ENCODE measurements around the gene DGUOK. TPM values are rescaled to one million over a fixed set of nuclear protein-coding genes. Genes with fewer than 3 reads are reported as not detected.
A peak's percentile ranks its signal among the peaks of the same experiment; 100 is the strongest.

DGUOK gene
- total RNA-seq, 1 experiment from 2014 or later: 100 TPM

DNA sequence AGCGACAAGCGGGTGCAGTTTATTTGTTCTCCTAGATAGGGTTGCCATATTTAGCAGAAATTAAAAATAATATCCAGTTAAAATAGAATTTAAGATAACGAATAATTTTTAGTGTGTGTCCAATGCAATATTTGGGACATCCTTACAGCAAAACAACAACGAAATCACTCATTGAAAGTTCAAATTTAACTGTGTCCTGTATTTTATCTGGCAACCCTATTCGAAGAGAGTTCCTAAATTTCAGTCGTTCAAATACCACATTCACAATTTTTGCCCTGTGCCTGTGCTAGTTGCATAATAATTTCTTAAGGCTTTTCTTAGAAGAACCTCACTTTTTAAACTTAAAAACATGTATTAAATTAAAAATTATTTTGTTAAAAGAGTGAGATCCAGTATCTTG is 664 bp downstream of the DGUOK start:
- CTCF ChIA-PET: no interaction called here
- DNase-seq (ENCODE audit: low read depth, low spot score) (no peak), ATAC-seq (no peak)
- Histone ChIP-seq H3K9me3 (ENCODE audit: control insufficient read depth in 1 of 2, insufficient read depth in 1 of 2, low read depth in 1 of 2, low read length in 2 of 2) (no peaks in the 10 kb centered on the region), H3K9ac (ENCODE audit: low read length) (peak overlapping the region; percentile 96), H3K27ac (ENCODE audit: low read depth, low read length) (peak overlapping the region; percentile 62), H3K4me3 (replicated peaks in 1 of 2; ENCODE audit: low read depth in 1 of 2, low read length in 2 of 2) (peak overlapping the region; percentile 89 to 90), H3K79me2 (ENCODE audit: insufficient read depth, low read length) (peaks cover 55% of the 10 kb centered on the region), H3K27me3 (ENCODE audit: insufficient read depth, low read length) (no peaks in the 10 kb centered on the region), H3K4me1 (ENCODE audit: control insufficient read depth in 1 of 2, insufficient read depth in 2 of 2, low read length in 2 of 2) (peaks cover 10 to 17% of the 10 kb centered on the region in 2 experiments; a peak in 3 of 4 replicates), H4K20me1 (ENCODE audit: insufficient read depth) (peaks cover 4% of the 10 kb centered on the region; the same call in 1 of the 2 replicates), H3K4me2 (ENCODE audit: low read length) (peak overlapping the region; percentile 82), H3K36me3 (ENCODE audit: control insufficient read depth in 1 of 2, insufficient read depth in 2 of 2, low read length in 2 of 2) (peaks cover 5% of the 10 kb centered on the region in 2 experiments; a peak in 2 of 4 replicates), H2AFZ (ENCODE audit: low read depth, low read length, poor library complexity, severe bottlenecking) (no peak overlapping the region), H3K9me2 (ENCODE audit: insufficient read depth) (no peaks in the 10 kb centered on the region)
- TF ChIP-seq, protein P1, sequence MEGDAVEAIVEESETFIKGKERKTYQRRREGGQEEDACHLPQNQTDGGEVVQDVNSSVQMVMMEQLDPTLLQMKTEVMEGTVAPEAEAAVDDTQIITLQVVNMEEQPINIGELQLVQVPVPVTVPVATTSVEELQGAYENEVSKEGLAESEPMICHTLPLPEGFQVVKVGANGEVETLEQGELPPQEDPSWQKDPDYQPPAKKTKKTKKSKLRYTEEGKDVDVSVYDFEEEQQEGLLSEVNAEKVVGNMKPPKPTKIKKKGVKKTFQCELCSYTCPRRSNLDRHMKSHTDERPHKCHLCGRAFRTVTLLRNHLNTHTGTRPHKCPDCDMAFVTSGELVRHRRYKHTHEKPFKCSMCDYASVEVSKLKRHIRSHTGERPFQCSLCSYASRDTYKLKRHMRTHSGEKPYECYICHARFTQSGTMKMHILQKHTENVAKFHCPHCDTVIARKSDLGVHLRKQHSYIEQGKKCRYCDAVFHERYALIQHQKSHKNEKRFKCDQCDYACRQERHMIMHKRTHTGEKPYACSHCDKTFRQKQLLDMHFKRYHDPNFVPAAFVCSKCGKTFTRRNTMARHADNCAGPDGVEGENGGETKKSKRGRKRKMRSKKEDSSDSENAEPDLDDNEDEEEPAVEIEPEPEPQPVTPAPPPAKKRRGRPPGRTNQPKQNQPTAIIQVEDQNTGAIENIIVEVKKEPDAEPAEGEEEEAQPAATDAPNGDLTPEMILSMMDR (IDR thresholded peaks at IDR 0.05 in 2 of 3, conservative IDR thresholded peaks at IDR 0.05 in 1 of 3; ENCODE audit: borderline replicate concordance in 1 of 3, insufficient read depth in 1 of 3, low read depth in 2 of 3, low read length in 2 of 3): no peak
- TF ChIP-seq CEBPB (IDR thresholded peaks at IDR 0.05; ENCODE audit: low read depth): no peak
- no peak for TF ChIP-seq EZH2phosphoT487 (IDR thresholded peaks at IDR 0.05; ENCODE audit: borderline replicate concordance)
- TF ChIP-seq TCF7L2 (IDR thresholded peaks at IDR 0.05; ENCODE audit: borderline replicate concordance, extremely low read depth, insufficient read depth, insufficient read length): no peak
- TF ChIP-seq SP1 (IDR thresholded peaks at IDR 0.05; ENCODE audit: low read depth): no peak
- TF ChIP-seq, protein P2, sequence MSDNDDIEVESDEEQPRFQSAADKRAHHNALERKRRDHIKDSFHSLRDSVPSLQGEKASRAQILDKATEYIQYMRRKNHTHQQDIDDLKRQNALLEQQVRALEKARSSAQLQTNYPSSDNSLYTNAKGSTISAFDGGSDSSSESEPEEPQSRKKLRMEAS (IDR thresholded peaks at IDR 0.05): no peak
- TF ChIP-seq POLR2A (IDR thresholded peaks at IDR 0.05; ENCODE audit: borderline replicate concordance, extremely low read depth, insufficient read depth, insufficient read length): no peak
- TF ChIP-seq POLR2AphosphoS5 (IDR thresholded peaks at IDR 0.05; ENCODE audit: low read depth, low read length): no peak
- TF ChIP-seq SRF (IDR thresholded peaks at IDR 0.05; ENCODE audit: low read depth): no peak
- TSS peak; percentile 72 for BruUV-seq (replicated peaks)
- intact Hi-C loops (cut with micrococcal nuclease): loop anchor here (2.0 kb wide), 1 partner anchor 55 kb away; no protein-coding TSS in a partner anchor
- RAD21 ChIA-PET (ENCODE audit: low non-redundant PET in 1 of 2, low total read pairs in 2 of 2, uncharacterized antibody in 2 of 2, unreplicated experiment in 2 of 2): no interaction called here
- POLR2A ChIA-PET: interaction anchor here (0.7 to 1.7 kb wide), 2 partner anchors 10 to 99 kb away, joined by 3 to 4 read pairs; partner anchors contain the start of gene STAMBP

Data from HCT116 (cell line).